HTERT RPE-1 (cell line): Measurements from ENCODE around the gene ANKRD13B.
"Not testable (repeated sequence)": the region's sequence is repeated elsewhere in the genome, so short reads cannot be mapped to it uniquely, and the experiment has no call there.

ENCODE experiments used
- in situ Hi-C: fragments of 300-500 bp; cut with MboI; formaldehyde crosslinking; loops from 4 replicates; pipeline ENCODE4 v1.14.3; 2020; ENCODE audit warnings: low sequenced_read_pairs

Gene ANKRD13B

DNA sequence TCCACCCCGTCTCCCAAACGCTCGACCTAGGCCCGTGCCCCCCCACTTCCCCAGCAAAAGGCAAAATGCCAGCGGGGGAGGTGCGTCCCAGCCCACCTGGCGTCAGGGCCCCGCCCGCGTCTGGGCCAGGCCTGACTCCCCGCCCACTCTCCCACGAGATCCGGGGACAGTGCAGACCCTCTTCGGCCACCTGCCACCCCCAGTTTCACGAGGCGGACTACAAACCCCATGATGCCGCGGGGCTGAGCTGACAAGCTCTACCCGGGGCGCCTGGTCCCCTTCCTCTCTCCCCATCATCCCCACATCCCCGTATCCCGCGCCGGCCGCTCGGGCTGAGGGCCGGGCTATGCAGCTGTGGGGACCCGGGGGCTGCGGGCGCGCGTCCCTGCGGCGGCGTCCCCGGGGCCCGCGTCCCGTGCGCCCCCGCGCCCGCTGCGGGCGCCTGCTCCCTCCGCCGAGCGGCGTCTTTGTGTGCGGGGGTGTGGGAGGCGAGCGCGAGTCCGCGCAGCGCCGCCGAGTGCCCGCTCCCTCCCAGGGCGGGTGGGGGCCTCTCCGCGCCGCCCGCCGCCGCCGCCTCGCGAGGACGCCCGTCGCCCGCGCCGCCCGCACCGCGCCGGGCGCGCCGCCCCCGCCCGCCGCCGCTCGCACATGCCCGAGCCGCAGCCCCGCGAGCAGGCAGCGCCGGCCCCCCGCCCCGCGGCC is at the start of gene ANKRD13B:
TSS of gene ANKRD13B (plus strand) at position 283 of the 702 bp plus-strand sequence. CDS start 490 bp downstream, outside the sequence.
- in situ Hi-C loops: no loop called here

GRCh38 chr17:29544066-29544465 is 48.9 kb upstream of the ANKRD13B start:
- in situ Hi-C loops: no loop called here

- in situ Hi-C loops: no loop called here
Observed at GRCh38 chr17:29546085-29546484, 46.8 kb upstream of the ANKRD13B start.

DNA sequence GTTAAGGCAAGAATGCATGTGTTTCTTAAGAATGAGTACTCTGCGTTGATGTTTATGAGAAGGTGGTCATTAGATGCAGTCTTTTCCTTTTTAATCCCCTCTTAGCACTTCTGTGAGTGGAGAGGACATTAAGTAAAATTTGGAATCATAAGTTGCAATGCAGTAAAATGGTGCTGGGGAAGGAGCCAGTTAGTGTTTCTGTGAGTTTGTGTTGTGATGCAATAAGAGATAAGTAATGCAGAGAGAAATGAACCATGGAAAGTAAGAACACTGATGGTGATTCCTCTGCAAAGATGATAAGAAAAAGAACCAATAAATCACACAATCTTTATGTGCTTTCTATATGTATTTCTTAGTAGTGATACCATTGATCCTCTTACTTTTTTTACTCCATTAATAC is 46.1 kb upstream of the ANKRD13B start:
- in situ Hi-C loops: no loop called here

GRCh38 chr17:29549177-29549923 is 43.6 kb upstream of the ANKRD13B start:
- in situ Hi-C loops: no loop called here

- in situ Hi-C loops: no loop called here
Observed at GRCh38 chr17:29555840-29556239, 37.1 kb upstream of the ANKRD13B start.

DNA sequence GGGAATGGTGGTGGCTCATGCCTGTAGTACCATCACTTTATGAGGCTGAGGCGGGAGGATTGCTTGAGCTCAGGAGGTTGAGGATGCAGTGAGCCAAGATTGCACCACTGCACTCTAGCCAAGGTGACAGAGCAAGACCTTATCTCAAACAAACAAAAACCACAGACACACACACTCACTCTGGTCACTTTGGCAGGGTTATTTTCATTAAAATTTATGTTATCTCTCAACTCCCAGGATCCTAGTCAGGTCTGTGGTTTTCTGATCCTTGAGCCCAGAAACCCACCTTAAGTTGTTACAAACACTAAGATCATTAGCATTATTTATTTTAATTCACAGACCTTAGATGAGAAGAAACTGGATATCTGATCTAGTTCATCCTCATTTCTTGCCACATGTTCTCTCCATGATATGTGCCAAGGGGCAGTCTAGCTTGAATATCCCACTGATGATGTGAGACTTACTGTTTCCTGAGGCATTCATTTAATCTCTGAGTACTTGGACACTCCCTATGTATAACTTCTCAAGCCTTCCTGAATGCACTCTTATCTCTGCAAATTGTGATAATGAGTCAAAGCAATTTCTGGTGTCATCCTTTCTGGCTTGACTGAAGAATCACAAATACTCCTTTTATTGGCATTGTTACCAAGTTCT is 35.7 kb upstream of the ANKRD13B start:
- in situ Hi-C loops: no loop called here

- in situ Hi-C loops: no loop called here
Observed at GRCh38 chr17:29557739-29558116, 35.2 kb upstream of the ANKRD13B start.

- in situ Hi-C loops: not testable (repeated sequence)
Observed at GRCh38 chr17:29558139-29558538, 34.8 kb upstream of the ANKRD13B start.

DNA sequence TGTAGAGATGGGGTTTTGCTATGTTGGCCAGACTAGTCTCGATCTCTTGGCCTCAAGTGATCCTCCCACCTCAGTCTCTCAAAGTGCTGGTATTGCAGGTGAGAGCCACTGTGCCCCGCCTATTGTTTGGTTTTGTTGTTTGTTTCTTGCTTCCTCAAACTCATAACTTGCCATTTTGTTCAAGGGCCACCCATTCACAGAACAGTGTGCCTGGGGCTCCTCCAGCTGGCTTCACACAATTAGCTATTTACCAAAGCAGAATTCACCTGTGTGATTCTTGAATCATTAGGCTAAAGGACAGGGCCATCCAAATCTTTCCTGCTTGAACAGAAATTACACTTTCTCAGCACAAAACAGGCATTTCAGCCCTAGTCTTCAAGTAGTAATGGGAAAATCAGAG is 33.3 kb upstream of the ANKRD13B start:
- in situ Hi-C loops: no loop called here

GRCh38 chr17:29560316-29560715 is 32.6 kb upstream of the ANKRD13B start:
- in situ Hi-C loops: no loop called here

GRCh38 chr17:29561554-29562517 is 31.1 kb upstream of the ANKRD13B start:
- in situ Hi-C loops: no loop called here

- in situ Hi-C loops: no loop called here
Observed at GRCh38 chr17:29562615-29563014, 30.3 kb upstream of the ANKRD13B start.

DNA sequence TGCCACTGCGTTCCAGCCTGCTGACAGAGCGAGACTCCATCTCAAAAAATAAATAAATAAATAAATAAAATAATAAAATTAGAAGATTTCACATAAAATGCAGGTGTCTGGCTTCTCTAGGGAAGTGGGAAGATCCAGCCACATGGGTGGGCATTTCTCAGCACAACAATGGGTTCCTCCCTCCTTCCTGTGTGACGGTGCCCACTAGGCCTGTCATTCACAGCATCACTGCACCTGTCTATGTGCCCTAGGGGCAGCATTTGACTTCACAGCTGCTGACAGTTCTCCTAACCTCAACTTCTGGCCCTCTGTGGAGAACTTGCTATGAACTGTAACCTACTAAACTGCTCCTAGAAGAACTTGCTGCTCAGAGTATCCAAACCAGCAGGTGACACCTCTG is 29.1 kb upstream of the ANKRD13B start:
- in situ Hi-C loops: no loop called here

GRCh38 chr17:29565643-29566472 is 27.1 kb upstream of the ANKRD13B start:
- in situ Hi-C loops: no loop called here

- in situ Hi-C loops: no loop called here
Observed at GRCh38 chr17:29566473-29567303, 26.2 kb upstream of the ANKRD13B start, which contains the start of gene ABHD15. ABHD15 (minus strand) TSS chr17:29567037; CDS start chr17:29566966, 71 bp downstream.

DNA sequence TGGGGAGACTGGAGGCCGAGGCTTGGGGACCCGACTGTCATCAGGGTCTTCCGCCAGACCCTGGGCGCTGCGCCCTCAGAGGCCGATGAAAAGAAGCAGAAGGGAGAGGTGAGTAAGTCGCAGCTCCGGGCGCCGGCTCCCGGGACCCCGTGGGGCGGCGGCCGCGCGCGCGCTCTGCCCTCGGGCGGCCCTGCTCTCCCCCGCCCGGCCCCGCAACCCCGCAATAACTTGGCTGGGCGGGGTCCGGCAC is 25.7 kb upstream of the ANKRD13B start:
- in situ Hi-C loops: no loop called here

GRCh38 chr17:29567554-29568330 is 25.2 kb upstream of the ANKRD13B start:
- in situ Hi-C loops: no loop called here
